ENCODE measurements around the gene CPLANE2.

DNA sequence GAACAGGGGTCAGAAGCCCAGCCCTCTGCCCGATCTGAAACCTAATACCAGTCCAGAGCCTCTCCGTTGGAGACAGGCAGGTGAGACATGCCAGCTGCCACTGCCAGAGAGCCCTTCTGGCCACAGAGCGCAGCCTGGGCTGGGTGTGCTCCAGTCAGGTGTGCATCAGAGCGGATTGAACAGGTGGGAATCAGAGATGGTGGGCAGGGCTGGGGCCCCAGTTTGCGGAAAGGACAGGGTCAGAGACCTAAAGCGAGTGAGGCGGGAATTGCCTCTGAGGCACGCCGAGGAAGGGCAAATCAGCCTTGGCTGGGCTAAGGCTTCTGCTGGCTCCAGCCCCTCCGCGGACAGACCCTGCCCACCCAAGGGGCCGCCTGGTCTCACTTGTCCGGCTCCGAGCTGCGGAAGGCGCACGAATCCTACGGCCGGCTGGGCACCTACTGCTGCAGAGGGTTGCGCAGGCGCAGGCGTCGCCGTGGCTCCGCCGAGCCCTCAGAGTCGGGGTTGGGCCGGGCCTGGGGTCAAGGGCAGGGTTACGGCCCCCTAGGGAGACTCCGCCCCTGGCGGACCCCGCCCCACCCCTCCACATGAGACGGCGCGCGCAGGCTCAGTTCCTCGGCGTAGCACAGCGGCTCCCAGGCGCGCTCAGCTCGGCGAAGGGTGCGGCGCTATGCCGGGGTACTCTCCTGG is 10.3 kb downstream of the CPLANE2 start:
- TF ChIP-seq, protein P1, sequence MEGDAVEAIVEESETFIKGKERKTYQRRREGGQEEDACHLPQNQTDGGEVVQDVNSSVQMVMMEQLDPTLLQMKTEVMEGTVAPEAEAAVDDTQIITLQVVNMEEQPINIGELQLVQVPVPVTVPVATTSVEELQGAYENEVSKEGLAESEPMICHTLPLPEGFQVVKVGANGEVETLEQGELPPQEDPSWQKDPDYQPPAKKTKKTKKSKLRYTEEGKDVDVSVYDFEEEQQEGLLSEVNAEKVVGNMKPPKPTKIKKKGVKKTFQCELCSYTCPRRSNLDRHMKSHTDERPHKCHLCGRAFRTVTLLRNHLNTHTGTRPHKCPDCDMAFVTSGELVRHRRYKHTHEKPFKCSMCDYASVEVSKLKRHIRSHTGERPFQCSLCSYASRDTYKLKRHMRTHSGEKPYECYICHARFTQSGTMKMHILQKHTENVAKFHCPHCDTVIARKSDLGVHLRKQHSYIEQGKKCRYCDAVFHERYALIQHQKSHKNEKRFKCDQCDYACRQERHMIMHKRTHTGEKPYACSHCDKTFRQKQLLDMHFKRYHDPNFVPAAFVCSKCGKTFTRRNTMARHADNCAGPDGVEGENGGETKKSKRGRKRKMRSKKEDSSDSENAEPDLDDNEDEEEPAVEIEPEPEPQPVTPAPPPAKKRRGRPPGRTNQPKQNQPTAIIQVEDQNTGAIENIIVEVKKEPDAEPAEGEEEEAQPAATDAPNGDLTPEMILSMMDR (IDR thresholded peaks at IDR 0.05; ENCODE audit: insufficient read depth, low read depth, low read length) = no peak
- TF ChIP-seq EZH2 (IDR thresholded peaks at IDR 0.05; ENCODE audit: insufficient read depth, low read length) = no peak
